NCI-H2107 treated with DMSO at 0.1 percent for 48 hours (cell line): Measurements from ENCODE around the gene SYNPR.

Experiments used
- DNase-seq: peaks from one replicate; lab custom pipeline; 2025; ENCODE audit not compliant: unreplicated experiment; lab: John Stamatoyannopoulos, UW

The SYNPR gene

GRCh38 chr3:63462732-63463131, 184.6 kb downstream of the SYNPR start:
- DNase-seq: no peak

GRCh38 chr3:63467392-63467791, 189.3 kb downstream of the SYNPR start:
- no peak for DNase-seq

DNA sequence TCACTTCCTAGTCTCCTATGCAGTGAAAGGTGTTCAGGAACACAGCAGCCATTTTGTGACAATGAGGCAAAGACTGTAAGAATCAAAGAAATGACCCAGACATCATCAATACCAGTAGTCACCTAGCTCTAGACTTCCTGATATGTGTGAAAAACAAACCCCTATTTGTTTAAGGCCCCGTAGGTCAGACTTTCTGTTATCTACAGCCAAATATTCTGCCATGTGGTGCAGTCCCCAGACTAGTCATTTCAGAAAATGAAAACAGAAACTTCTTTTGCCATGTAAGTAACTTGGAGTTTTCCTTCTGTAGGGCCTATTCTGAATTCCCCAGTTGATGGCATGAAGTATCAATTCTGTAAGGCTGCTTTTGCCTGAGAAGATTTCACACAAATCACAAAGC, 192.6 kb downstream of the SYNPR start:
- DNase-seq: no peak

DNA sequence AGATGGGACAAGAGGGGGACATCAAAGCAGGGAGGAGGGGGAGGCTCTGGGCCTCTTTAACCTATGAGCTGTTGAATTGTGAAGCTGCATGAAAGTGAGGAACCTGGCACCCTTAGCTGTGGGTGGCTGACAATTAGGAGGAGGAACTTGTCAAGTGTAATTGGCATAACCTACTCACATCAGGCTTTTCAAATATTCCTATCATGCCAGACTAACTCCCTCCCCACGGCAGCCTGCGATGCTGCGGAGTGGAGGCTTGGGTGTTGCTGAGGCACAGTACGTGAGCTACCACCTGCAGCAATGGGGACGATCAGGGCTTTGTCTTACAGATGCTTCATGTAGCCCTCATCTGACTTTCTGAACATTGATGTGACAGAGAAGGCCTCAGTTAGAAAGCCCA, 193.7 kb downstream of the SYNPR start:
- DNase-seq: no peak

DNA sequence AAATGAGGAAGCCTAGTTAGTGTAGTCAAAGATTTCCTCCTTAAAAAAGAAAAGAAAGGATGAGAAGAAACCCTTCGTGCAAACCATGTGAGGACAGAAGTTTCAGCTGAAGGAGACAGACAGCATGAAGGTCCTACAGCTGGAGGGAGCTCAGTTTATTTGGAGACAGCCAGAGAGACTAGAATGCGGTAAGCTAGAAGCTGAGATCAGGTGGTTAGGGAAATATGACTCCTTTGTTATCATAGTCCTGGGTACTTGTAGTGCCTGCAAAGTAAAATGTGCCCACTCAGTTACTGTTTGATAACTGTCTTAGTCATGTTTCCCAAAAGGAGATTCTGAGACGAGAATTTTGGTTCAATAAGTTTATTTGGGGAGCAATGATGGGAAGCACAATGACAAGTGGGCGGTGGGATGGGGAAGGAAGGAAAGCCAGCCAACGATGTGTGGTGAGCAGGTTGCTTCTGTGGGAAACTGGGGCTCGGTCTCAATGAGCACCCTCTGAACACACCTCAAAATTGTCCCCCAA, 195.6 kb downstream of the SYNPR start:
- DNase-seq: peak; percentile 3

- no peak for DNase-seq
These were observed 196.9 kb downstream of the SYNPR start for GRCh38 chr3:63474828-63475518.

DNA sequence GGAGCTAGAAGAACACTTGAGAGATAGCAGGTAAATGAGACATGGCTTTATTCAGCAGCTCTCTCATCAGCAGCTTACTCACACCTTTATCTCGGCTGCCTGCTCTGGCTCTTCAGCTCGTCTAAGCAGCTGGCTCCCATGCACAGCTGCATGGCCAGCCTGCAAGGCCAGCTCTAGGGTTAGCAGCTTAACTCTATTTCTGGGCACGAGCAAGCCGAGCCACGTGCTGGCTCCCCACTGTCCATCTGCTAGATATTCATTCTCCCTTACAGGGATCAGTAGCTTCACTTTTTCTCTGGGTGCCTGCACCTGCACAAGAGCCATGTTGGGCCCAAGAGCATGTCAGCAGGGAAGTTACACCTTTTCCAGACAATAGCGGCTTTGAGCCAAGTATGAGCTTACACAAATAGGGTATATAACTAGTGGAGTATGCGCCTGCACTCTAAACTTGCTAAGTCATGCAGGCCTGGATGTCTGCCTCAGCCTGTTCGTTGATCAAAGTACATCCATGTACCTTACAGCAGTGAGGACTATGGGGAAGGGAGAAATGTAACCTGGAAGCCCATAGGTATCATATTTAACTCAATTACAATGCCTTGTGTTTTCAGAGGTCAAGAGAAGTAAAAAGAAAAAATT, 199.5 kb downstream of the SYNPR start:
- no peak for DNase-seq

- no peak for DNase-seq
These were observed 201.0 kb downstream of the SYNPR start for GRCh38 chr3:63478990-63479660.

DNA sequence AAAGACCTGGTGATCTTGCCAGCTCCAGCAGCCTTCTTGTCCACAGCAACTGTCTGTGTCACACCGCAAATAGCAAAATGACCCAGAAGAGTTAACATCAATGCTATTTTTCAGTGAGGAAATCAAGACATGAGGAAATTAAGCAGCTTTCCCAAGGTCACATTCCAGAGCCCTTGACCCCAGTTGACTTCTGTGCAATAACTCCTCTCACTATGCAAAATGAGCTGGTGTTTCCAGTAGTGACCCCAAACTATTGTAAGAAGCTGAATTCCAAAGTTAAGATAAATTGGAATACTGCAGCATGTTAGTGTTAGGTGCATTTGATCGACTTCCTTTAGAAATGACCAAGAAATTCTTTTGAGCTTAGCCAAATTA, 201.5 kb downstream of the SYNPR start:
- no peak for DNase-seq

- DNase-seq: no peak
These were observed 203.5 kb downstream of the SYNPR start for GRCh38 chr3:63481627-63482026.

GRCh38 chr3:63482341-63482740, 204.2 kb downstream of the SYNPR start:
- DNase-seq: no peak

- no peak for DNase-seq
These were observed 214.4 kb downstream of the SYNPR start for GRCh38 chr3:63492464-63492863.

DNA sequence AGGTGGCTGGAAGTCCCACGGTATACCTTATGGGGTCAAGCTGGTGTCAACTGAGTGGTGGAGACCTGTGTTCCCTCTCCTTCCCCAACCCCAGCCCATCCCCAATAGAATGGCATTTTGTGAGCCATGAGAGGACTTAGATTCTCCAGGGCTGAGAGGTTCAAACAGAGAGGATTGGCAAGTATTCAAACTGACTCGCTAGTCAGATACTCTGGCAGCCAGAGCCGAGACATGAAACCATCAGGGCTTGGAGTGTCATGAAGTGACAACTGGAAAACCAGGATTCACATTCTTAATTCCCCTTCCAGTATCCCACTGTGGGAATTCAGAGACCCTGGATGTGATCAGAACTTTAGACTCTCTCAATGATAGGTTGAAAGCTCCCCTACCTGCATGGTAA, 215.0 kb downstream of the SYNPR start:
- no peak for DNase-seq

DNA sequence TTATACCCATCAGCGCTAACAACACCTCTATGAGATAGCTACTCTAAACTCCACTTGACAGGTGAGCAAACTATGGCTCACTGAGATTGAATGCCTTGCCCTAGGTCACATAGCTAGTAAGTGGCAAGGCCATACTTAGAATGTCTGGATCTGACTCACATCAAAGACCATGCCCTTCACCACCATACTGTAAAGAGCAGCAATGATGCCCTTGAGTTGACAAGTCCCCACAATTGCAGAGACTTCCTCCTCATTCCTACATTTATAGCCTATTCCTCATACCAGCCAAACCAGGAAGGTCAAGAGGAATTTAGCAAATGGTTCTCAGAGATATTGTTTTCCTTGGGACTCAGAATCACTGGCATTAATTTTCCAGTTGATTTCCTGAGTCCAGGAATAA, 216.5 kb downstream of the SYNPR start:
- DNase-seq: no peak

DNA sequence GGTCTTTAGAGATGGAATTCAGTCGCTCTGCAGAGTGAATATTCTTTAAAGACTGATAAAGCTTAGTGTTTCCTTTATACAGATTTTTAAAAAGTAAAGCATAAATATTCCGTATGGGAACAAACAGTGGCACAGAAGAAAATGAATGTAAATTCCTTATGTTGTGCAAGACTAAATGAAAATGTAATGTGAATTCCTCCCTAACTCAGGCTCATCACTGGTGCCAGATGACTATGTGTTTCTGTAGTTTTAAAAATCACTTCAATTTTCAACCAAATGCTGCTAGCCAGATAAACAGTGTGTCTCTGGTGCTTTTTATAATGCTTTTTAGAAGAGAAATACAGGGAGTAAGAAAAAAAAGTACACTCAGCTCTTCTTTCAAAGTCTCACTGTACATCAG, 219.5 kb downstream of the SYNPR start:
- DNase-seq: no peak

- no peak for DNase-seq
These were observed 222.1 kb downstream of the SYNPR start for GRCh38 chr3:63500196-63500595.

GRCh38 chr3:63508305-63508704, 230.2 kb downstream of the SYNPR start:
- DNase-seq: no peak

- no peak for DNase-seq
These were observed 230.7 kb downstream of the SYNPR start for GRCh38 chr3:63508771-63509170.

- DNase-seq: no peak
These were observed 235.7 kb downstream of the SYNPR start for GRCh38 chr3:63513791-63514190.

- no peak for DNase-seq
These were observed 236.6 kb downstream of the SYNPR start for GRCh38 chr3:63514678-63515077.

DNA sequence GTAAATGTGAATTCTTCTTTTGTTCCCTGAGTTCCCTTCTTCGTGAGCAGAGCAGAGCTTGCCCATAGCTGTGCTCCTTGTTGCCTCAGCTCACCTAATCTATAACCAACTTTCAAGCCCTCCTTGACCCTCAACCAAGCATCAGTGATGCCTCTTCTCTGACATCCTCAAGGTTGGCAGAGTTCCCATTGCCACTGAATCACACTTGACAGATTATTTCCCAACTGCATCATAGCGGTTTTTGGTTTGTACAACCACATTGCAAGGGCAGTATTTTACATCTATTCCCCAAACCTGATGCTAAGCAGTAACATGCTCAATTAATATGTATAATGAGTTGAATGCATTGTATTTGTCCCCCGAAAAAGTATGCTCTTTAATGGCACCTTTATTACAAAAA, 241.3 kb downstream of the SYNPR start:
- DNase-seq: no peak

- DNase-seq: no peak
These were observed 243.5 kb downstream of the SYNPR start for GRCh38 chr3:63521657-63522056.
